ENCODE results near the gene DUOX1. TPM values are rescaled to one million over a fixed set of nuclear protein-coding genes. Genes with fewer than 3 reads are reported as not detected.

Gene DUOX1
- polyA plus RNA-seq, 3 donors = 0.22 TPM; not detected in 2

- peak overlapping the region in 3 of 7 donors; percentile 6 to 62 (median 57) for H3K27ac Mint-ChIP-seq
- 23% methylated on average over 4 of the region's 7 CpGs for WGBS (ENCODE audit: insufficient coverage)
- H3K9ac ChIP-seq (ENCODE audit: insufficient read depth, low read length, poor library complexity, severe bottlenecking) = no peak overlapping the region
- peaks cover 18 to 26% of the 10 kb centered on the region in 2 donors for H3K4me1 ChIP-seq (ENCODE audit: control insufficient read depth in 1 of 2, insufficient read depth in 2 of 2, low read length in 2 of 2)
- DNase-seq = peak; percentile 66 to 75 (median 73)
- H3K27me3 Mint-ChIP-seq (ENCODE audit: low read depth in 3 of 3) = peaks cover 0 to 4% (median 0%) of the 10 kb centered on the region in 3 donors
- peak overlapping the region; percentile 27 for H2AFZ ChIP-seq (ENCODE audit: insufficient read depth, low read depth, low read length, poor library complexity, severe bottlenecking)
- no peaks in the 10 kb centered on the region for H3K36me3 Mint-ChIP-seq
- no peaks in the 10 kb centered on the region for H3K9me3 ChIP-seq (replicated peaks in 1 of 2; ENCODE audit: control insufficient read depth in 1 of 2, insufficient read depth in 1 of 2, low read length in 2 of 2)
- no peaks in the 10 kb centered on the region for H3K79me2 ChIP-seq (ENCODE audit: insufficient read depth, low read length)
- peaks cover 29% of the 10 kb centered on the region for H3K4me1 Mint-ChIP-seq
- TF ChIP-seq, protein P1, sequence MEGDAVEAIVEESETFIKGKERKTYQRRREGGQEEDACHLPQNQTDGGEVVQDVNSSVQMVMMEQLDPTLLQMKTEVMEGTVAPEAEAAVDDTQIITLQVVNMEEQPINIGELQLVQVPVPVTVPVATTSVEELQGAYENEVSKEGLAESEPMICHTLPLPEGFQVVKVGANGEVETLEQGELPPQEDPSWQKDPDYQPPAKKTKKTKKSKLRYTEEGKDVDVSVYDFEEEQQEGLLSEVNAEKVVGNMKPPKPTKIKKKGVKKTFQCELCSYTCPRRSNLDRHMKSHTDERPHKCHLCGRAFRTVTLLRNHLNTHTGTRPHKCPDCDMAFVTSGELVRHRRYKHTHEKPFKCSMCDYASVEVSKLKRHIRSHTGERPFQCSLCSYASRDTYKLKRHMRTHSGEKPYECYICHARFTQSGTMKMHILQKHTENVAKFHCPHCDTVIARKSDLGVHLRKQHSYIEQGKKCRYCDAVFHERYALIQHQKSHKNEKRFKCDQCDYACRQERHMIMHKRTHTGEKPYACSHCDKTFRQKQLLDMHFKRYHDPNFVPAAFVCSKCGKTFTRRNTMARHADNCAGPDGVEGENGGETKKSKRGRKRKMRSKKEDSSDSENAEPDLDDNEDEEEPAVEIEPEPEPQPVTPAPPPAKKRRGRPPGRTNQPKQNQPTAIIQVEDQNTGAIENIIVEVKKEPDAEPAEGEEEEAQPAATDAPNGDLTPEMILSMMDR (IDR thresholded peaks at IDR 0.05) = peak; percentile 90
- H3K4me3 ChIP-seq (replicated peaks in 1 of 3; ENCODE audit: low read depth in 2 of 3, low read length in 3 of 3) = no peak overlapping the region
- H3K27me3 ChIP-seq (ENCODE audit: control insufficient read depth in 2 of 2, insufficient read depth in 2 of 2, low read length in 2 of 2) = no peaks in the 10 kb centered on the region
- intact Hi-C loops (cut with micrococcal nuclease) = no loop called here
- H4K20me1 ChIP-seq (ENCODE audit: insufficient read depth, low read length) = no peaks in the 10 kb centered on the region
- H3K4me2 ChIP-seq (replicated peaks; ENCODE audit: extremely low read depth, low read length, poor library complexity, severe bottlenecking) = no peak overlapping the region
- H3K4me3 Mint-ChIP-seq = no peak overlapping the region
- no peaks in the 10 kb centered on the region for H3K36me3 ChIP-seq (replicated peaks in 1 of 2; ENCODE audit: control insufficient read depth in 1 of 2, insufficient read depth in 2 of 2, low read length in 2 of 2)
- H3K27ac ChIP-seq (ENCODE audit: low read depth in 1 of 2, low read length in 2 of 2) = no peak overlapping the region
- peaks cover 0 to 2% (median 0%) of the 10 kb centered on the region in 7 donors for H3K9me3 Mint-ChIP-seq
Measured at GRCh38 chr15:45162771-45163507, 33.1 kb downstream of the DUOX1 start.

DNA sequence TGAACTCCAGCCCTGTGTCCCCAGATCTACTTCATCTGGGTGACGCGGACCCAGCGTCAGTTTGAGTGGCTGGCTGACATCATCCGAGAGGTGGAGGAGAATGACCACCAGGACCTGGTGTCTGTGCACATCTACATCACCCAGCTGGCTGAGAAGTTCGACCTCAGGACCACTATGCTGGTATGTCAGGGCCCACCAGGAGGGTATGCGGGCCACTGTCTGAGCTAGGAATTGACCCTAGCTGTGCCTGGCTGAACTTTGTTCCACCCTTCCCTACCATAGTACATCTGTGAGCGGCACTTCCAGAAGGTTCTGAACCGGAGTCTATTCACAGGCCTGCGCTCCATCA, 33.7 kb downstream of the DUOX1 start:
- H3K79me2 ChIP-seq (ENCODE audit: insufficient read depth, low read length) = no peaks in the 10 kb centered on the region
- no peak for DNase-seq
- H3K4me1 ChIP-seq (ENCODE audit: control insufficient read depth in 1 of 2, insufficient read depth in 2 of 2, low read length in 2 of 2) = peaks cover 18 to 26% of the 10 kb centered on the region in 2 donors
- no peaks in the 10 kb centered on the region for H3K9me3 ChIP-seq (replicated peaks in 1 of 2; ENCODE audit: control insufficient read depth in 1 of 2, insufficient read depth in 1 of 2, low read length in 2 of 2)
- H2AFZ ChIP-seq (ENCODE audit: insufficient read depth, low read depth, low read length, poor library complexity, severe bottlenecking) = no peak overlapping the region
- H3K27ac Mint-ChIP-seq = peak overlapping the region in 1 of 7 donors; percentile 6
- peaks cover 29% of the 10 kb centered on the region for H3K4me1 Mint-ChIP-seq
- 91% methylated on average over 9 of the region's 9 CpGs for WGBS (ENCODE audit: insufficient coverage)
- no peaks in the 10 kb centered on the region for H3K36me3 Mint-ChIP-seq
- H4K20me1 ChIP-seq (ENCODE audit: insufficient read depth, low read length) = no peaks in the 10 kb centered on the region
- peaks cover 0 to 4% (median 0%) of the 10 kb centered on the region in 3 donors for H3K27me3 Mint-ChIP-seq (ENCODE audit: low read depth in 3 of 3)
- H3K4me3 ChIP-seq (replicated peaks in 1 of 3; ENCODE audit: low read depth in 2 of 3, low read length in 3 of 3) = no peak overlapping the region
- H3K4me3 Mint-ChIP-seq = no peak overlapping the region
- TF ChIP-seq, protein P1 (IDR thresholded peaks at IDR 0.05) = no peak
- no peaks in the 10 kb centered on the region for H3K27me3 ChIP-seq (ENCODE audit: control insufficient read depth in 2 of 2, insufficient read depth in 2 of 2, low read length in 2 of 2)
- no peaks in the 10 kb centered on the region for H3K36me3 ChIP-seq (replicated peaks in 1 of 2; ENCODE audit: control insufficient read depth in 1 of 2, insufficient read depth in 2 of 2, low read length in 2 of 2)
- no peak overlapping the region for H3K9ac ChIP-seq (ENCODE audit: insufficient read depth, low read length, poor library complexity, severe bottlenecking)
- H3K4me2 ChIP-seq (replicated peaks; ENCODE audit: extremely low read depth, low read length, poor library complexity, severe bottlenecking) = no peak overlapping the region
- peaks cover 0 to 2% (median 0%) of the 10 kb centered on the region in 7 donors for H3K9me3 Mint-ChIP-seq
- intact Hi-C loops (cut with micrococcal nuclease) = no loop called here
- no peak overlapping the region for H3K27ac ChIP-seq (ENCODE audit: low read depth in 1 of 2, low read length in 2 of 2)

Data from CD14-positive monocyte (primary cell).